H1 (cell line): ENCODE results near the gene DENND6B. TPM values are rescaled to one million over a fixed set of nuclear protein-coding genes. Genes with fewer than 3 reads are reported as not detected.

Experiments used
- CTCF ChIA-PET: fragments of 300-600 bp; sonication (Branson Sonifier 250); formaldehyde crosslinking; loops from one replicate; lab custom pipeline; 2021; ENCODE audit not compliant: partially characterized antibody; lab: Charles Lee
- POLR2A ChIA-PET: fragments of 300-600 bp; sonication (Branson Sonifier 250); formaldehyde crosslinking; loops from one replicate; lab custom pipeline; 2021; ENCODE audit warnings: inconsistent platforms; ENCODE audit not compliant: partially characterized antibody; lab: Charles Lee
- DNase-seq, 2 experiments: peaks; one replicate each; pipeline versions ENCODE4 v3.0.0 to v3.0.0-alpha.2; 2010 to 2022; ENCODE audit warnings: low spot score in 2 of 2, low read depth in 1 of 2, mixed read lengths in 1 of 2
- FAIRE-seq: peaks from 2 replicates; lab custom pipeline; 2011; peaks lifted over from hg19 to GRCh38; lab: Jason Lieb, UNC
- H2AFZ ChIP-seq: 2 replicates; pipeline ENCODE4 v1.8.1; 2012; ENCODE audit warnings: low read length, inconsistent platforms
- H2AK5ac ChIP-seq: 2 replicates; pipeline ENCODE4 v1.6.1; 2013; ENCODE audit warnings: low read depth, low read length
- H2BK120ac ChIP-seq: replicated peaks from 2 replicates; pipeline ENCODE3; 2013; ENCODE audit warnings: low read depth, low read length, inconsistent platforms
- H2BK12ac ChIP-seq: 2 replicates; pipeline ENCODE4 v1.6.1; 2013; ENCODE audit warnings: low read depth, low read length
- H2BK15ac ChIP-seq: 2 replicates; pipeline ENCODE4 v1.6.1; 2013; ENCODE audit warnings: low read length
- H2BK20ac ChIP-seq: 2 replicates; pipeline ENCODE4 v1.6.1; 2013; ENCODE audit warnings: low read length
- H2BK5ac ChIP-seq: 2 replicates; pipeline ENCODE4 v1.6.1; 2013; ENCODE audit warnings: low read depth, low read length
- H3K14ac ChIP-seq: 2 replicates; pipeline ENCODE4 v1.6.1; 2013; ENCODE audit warnings: inconsistent platforms; ENCODE audit not compliant: insufficient read length
- H3K18ac ChIP-seq: 2 replicates; pipeline ENCODE4 v1.6.1; 2013; ENCODE audit warnings: low read length; ENCODE audit errors: extremely low read depth
- H3K23ac ChIP-seq: 2 replicates; pipeline ENCODE4 v1.6.1; 2013; ENCODE audit warnings: inconsistent platforms; ENCODE audit not compliant: insufficient read length
- H3K23me2 ChIP-seq: 2 replicates; pipeline ENCODE4 v1.6.1; 2013; ENCODE audit warnings: low read depth, low read length
- H3K27ac ChIP-seq: 2 replicates; pipeline ENCODE4 v1.6.1; 2011; ENCODE audit warnings: low read depth, low read length, inconsistent platforms
- H3K27me3 ChIP-seq, 4 experiments: replicated peaks in 1 of 4; 1 replicate in 1 of 4; 2 replicates in 3 of 4; pipeline versions ENCODE4 v1.6.1 to v1.8.1; 2011 to 2013; ENCODE audit warnings: low read length in 3 of 4, mild to moderate bottlenecking in 3 of 4, inconsistent platforms in 2 of 4, mixed read lengths in 2 of 4, moderate library complexity in 1 of 4; ENCODE audit not compliant: control insufficient read depth in 3 of 4, insufficient read depth in 3 of 4; ENCODE audit errors: extremely low read depth in 1 of 4
- H3K36me3 ChIP-seq, 4 experiments: 2 replicates each; pipeline versions ENCODE4 v1.6.1 to v1.8.1; 2011 to 2013; ENCODE audit warnings: mild to moderate bottlenecking in 4 of 4, low read length in 3 of 4, moderate library complexity in 2 of 4, control low read depth in 1 of 4, inconsistent platforms in 1 of 4; ENCODE audit not compliant: insufficient read depth in 4 of 4, control insufficient read depth in 2 of 4
- H3K4ac ChIP-seq: replicated peaks from 2 replicates; pipeline ENCODE3; 2013; ENCODE audit warnings: low read length, low read depth, mixed read lengths, inconsistent platforms; ENCODE audit not compliant: insufficient read length
- H3K4me1 ChIP-seq, 4 experiments: replicated peaks in 1 of 4; 1 replicate in 1 of 4; 2 replicates in 3 of 4; pipeline versions ENCODE4 v1.6.1 to v1.8.1; 2011 to 2013; ENCODE audit warnings: low read length in 3 of 4, inconsistent platforms in 2 of 4, mixed read lengths in 1 of 4; ENCODE audit not compliant: insufficient read depth in 4 of 4, control insufficient read depth in 3 of 4
- H3K4me2 ChIP-seq, 2 experiments: 2 replicates each; pipeline versions ENCODE4 v1.6.1 to v1.8.1; 2011 to 2013; ENCODE audit warnings: low read depth in 2 of 2, low read length in 2 of 2, control low read depth in 1 of 2, inconsistent platforms in 1 of 2, mild to moderate bottlenecking in 1 of 2; ENCODE audit not compliant: insufficient read depth in 1 of 2
- H3K4me3 ChIP-seq, 4 experiments: fragments of 200-600, 300-600 bp in 1 of 4; sonication (generic), shearing (Covaris generic), sonication (Bioruptor Twin) in 1 of 4; 2 replicates each; pipeline versions ENCODE4 v1.5.1 to v1.8.1; 2011 to 2016; ENCODE audit warnings: low read length in 4 of 4, low read depth in 3 of 4, control low read depth in 2 of 4, inconsistent platforms in 2 of 4, mild to moderate bottlenecking in 2 of 4, mixed read lengths in 1 of 4, moderate library complexity in 1 of 4; ENCODE audit not compliant: insufficient read depth in 2 of 4; ENCODE audit errors: extremely low read depth in 1 of 4
- H3K56ac ChIP-seq: replicated peaks from 2 replicates; pipeline ENCODE3; 2013; ENCODE audit warnings: low read depth, mild to moderate bottlenecking, mixed read lengths, low read length, inconsistent platforms; ENCODE audit not compliant: insufficient read length
- H3K79me1 ChIP-seq: 2 replicates; pipeline ENCODE4 v1.6.1; 2013; ENCODE audit warnings: low read depth, low read length, control low read depth
- H3K79me2 ChIP-seq, 2 experiments: 2 replicates each; pipeline versions ENCODE4 v1.6.1 to v1.8.1; 2012 to 2013; ENCODE audit warnings: low read length in 2 of 2, mild to moderate bottlenecking in 2 of 2, inconsistent platforms in 1 of 2; ENCODE audit not compliant: insufficient read depth in 2 of 2, control insufficient read depth in 1 of 2
- H3K9ac ChIP-seq, 4 experiments: replicated peaks in 1 of 4; 1 replicate in 1 of 4; 2 replicates in 3 of 4; pipeline versions ENCODE4 v1.6.1 to v1.8.1; 2011 to 2013; ENCODE audit warnings: low read depth in 3 of 4, low read length in 3 of 4, control low read depth in 2 of 4, mild to moderate bottlenecking in 2 of 4, moderate library complexity in 2 of 4, inconsistent platforms in 1 of 4; ENCODE audit errors: extremely low read depth in 1 of 4
- H3K9me3 ChIP-seq, 2 experiments: 2 replicates each; pipeline versions ENCODE4 v1.6.1 to v1.8.1; 2012 to 2013; ENCODE audit warnings: mild to moderate bottlenecking in 2 of 2, moderate library complexity in 2 of 2, control low read depth in 1 of 2, inconsistent platforms in 1 of 2, low read depth in 1 of 2, low read length in 1 of 2, mixed read lengths in 1 of 2; ENCODE audit not compliant: insufficient read depth in 2 of 2
- H4K20me1 ChIP-seq, 2 experiments: replicated peaks in 1 of 2; 2 replicates each; pipeline versions ENCODE3 to v1.8.1; 2011 to 2013; ENCODE audit warnings: inconsistent platforms in 2 of 2, low read length in 2 of 2, mild to moderate bottlenecking in 1 of 2; ENCODE audit not compliant: insufficient read depth in 2 of 2, control insufficient read depth in 1 of 2
- H4K5ac ChIP-seq: 2 replicates; pipeline ENCODE4 v1.6.1; 2013; ENCODE audit warnings: low read length, low read depth, mixed read lengths, inconsistent platforms; ENCODE audit not compliant: insufficient read length
- H4K8ac ChIP-seq: 2 replicates; pipeline ENCODE4 v1.8.0; 2013; ENCODE audit warnings: mild to moderate bottlenecking, moderate library complexity, low read length, inconsistent platforms; ENCODE audit not compliant: insufficient read depth; ENCODE audit errors: extremely low read depth
- H4K91ac ChIP-seq: replicated peaks from 2 replicates; pipeline ENCODE3; 2013; ENCODE audit warnings: low read length, mixed read lengths, inconsistent platforms; ENCODE audit not compliant: insufficient read length
- CHD1 ChIP-seq: IDR thresholded peaks from 2 replicates; pipeline ENCODE4 v1.6.1; 2012; ENCODE audit warnings: low read depth, low read length, improper control_type of control experiment
- KDM4A ChIP-seq: IDR thresholded peaks from one replicate; pipeline ENCODE4 v1.7.1; 2012; ENCODE audit warnings: low read depth, mild to moderate bottlenecking, moderate library complexity, low read length, inconsistent platforms; ENCODE audit not compliant: severe bottlenecking
- PHF8 ChIP-seq: fragments of 200-600 bp; sonication (generic); conservative IDR thresholded peaks from 2 replicates; pipeline ENCODE4 v1.7.1; 2012; ENCODE audit warnings: low read depth, mild to moderate bottlenecking, inconsistent platforms, low read length, moderate library complexity
- SRF ChIP-seq: IDR thresholded peaks from 2 replicates; pipeline ENCODE4 v1.6.1; 2011; ENCODE audit warnings: mild to moderate bottlenecking, low read depth, low read length, moderate library complexity
- SUZ12 ChIP-seq: fragments of 200-600 bp; sonication (generic); IDR thresholded peaks from 2 replicates; pipeline ENCODE4 v1.6.1; 2012; ENCODE audit warnings: mild to moderate bottlenecking, inconsistent platforms, low read length, moderate library complexity, mixed read lengths
- WGBS, 2 experiments: shearing (Covaris generic) in 1 of 2; methylation state at CpG; one replicate each; pipeline versions ENCODE4 v1.1.6 to v1.1.7; 2013 to 2015; ENCODE audit warnings: low lambda C conversion rate in 2 of 2, mixed read lengths in 2 of 2, inconsistent platforms in 1 of 2, low coverage in 1 of 2, missing lambda C conversion rate in 1 of 2; ENCODE audit not compliant: insufficient replicate concordance in 2 of 2, insufficient coverage in 1 of 2, insufficient read length in 1 of 2; ENCODE audit errors: extremely low coverage in 1 of 2, missing lambda C conversion rate in 1 of 2; 5-methylcytosine and 5-hydroxymethylcytosine counted together
- polyA plus RNA-seq, 7 experiments: library from polyadenylated mRNA; depleted of rRNA in 3 of 7; stranded (reverse) in 5 of 7; unstranded in 2 of 7; fragments of >200 nt in 5 of 7; fragments of 200-250 nt in 2 of 7; gene quantifications; 1 replicate in 5 of 7; 2 replicates in 1 of 7; 4 replicates in 1 of 7; pipeline versions ENCODE4 v1.2.1 to v1.2.3, GENCODE V29; 2011 to 2013; ENCODE audit warnings: missing spikeins in 2 of 7, mixed read lengths in 2 of 7
- total RNA-seq: library from RNA; stranded (reverse); fragmentation: NEBNext Ultra II Directional; extraction: Animal tissue kit (Norgen Biotek cat#: 25700); gene quantifications from 2 replicates; pipeline ENCODE4 v1.2.1, GENCODE V29; 2021
- TF ChIP-seq, protein P1 (sequence below): IDR thresholded peaks from 2 replicates; pipeline ENCODE4 v1.6.1; 2012; ENCODE audit warnings: inconsistent platforms
- TF ChIP-seq, protein P2 (sequence below): IDR thresholded peaks from 2 replicates; pipeline ENCODE4 v1.6.1; 2012; ENCODE audit warnings: inconsistent platforms
- TF ChIP-seq, protein P3 (sequence below): IDR thresholded peaks from 2 replicates; pipeline ENCODE4 v1.6.1; 2011; ENCODE audit warnings: low read length, improper control_type of control experiment

Gene DENND6B
- total and polyA plus RNA-seq, 2 of the 8 experiments (the other 6 are each of a cell fraction or from before 2014, with no cell fraction given) = 1.1 to 1.9 TPM

DNA sequence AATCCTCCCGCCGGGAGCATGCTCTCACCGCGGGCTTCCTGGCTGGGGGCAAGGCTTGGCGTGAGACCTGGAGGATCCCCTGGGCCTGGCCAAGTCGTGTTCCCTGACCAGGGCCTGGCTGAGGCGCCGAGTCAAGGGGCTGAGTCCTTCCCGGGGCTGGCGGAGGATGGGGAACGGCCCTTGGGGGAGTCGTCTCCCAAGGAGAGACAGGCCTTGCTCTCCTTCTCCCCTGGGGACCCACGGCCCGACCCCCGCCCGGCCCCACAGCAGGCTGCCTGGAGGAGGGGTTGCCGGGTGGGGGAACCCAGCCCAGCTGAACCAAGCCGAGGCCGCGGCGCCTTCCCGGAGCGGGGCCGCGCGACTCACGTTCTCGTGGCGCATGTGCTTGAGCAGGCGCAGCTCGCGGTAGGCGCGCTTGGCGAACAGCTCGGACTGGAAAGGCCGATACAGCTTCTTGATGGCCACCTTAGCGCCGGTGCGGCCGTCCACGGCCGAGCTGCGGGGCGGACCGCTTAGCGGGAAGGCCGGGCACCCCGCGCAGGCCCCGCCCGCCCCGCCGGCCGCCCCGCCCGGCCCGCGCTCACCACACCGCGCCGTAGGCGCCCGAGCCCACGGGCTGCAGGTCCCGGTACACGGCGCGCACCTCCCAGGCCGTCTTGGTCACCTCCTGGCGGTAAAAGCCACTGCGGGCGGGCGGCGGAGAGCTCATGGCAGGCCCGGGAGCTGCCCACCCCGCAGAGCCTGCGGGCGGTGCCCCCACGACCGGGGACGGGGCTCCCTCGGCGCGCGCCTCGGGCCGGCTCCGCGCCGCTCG lies 65.8 kb downstream of the DENND6B start:
- H3K14ac ChIP-seq = no peak overlapping the region
- no peak overlapping the region for H2AK5ac ChIP-seq
- peak overlapping the region; percentile 89; the same call in 1 of the 2 replicates for H4K8ac ChIP-seq
- H3K4me3 ChIP-seq = peak overlapping the region; percentile 35 to 73 (median 48)
- ChIA-PET POLR2A (interaction anchor here (0.6 to 2.3 kb wide), 5 partner anchors 9 to 60 kb away, joined by 3 to 5 read pairs (median 3); partner anchors contain the start of gene HDAC10), CTCF (interaction anchor here (2.2 to 4.7 kb wide), 3 partner anchors 9 to 81 kb away, joined by 12 to 26 read pairs (median 17); partner anchors contain the start of gene HDAC10)
- H3K23me2 ChIP-seq = peaks cover 6% of the 10 kb centered on the region; the same call in 1 of the 2 replicates
- no peak overlapping the region for H3K56ac ChIP-seq
- H3K36me3 ChIP-seq = no peaks in the 10 kb centered on the region
- no peak overlapping the region for H3K27ac ChIP-seq
- H3K4me1 ChIP-seq = peaks cover 0 to 20% (median 10%) of the 10 kb centered on the region in 4 experiments; a peak in 6 of 7 replicates
- H3K9me3 ChIP-seq = no peaks in the 10 kb centered on the region
- H3K4me2 ChIP-seq = peak overlapping the region; percentile 77 to 78
- no peak overlapping the region for H2BK20ac ChIP-seq
- H3K9ac ChIP-seq = peak overlapping the region in 1 of 4 experiments; percentile 19; a peak in 2 of 7 replicates
- peaks cover 5 to 10% of the 10 kb centered on the region in 2 experiments for H4K20me1 ChIP-seq
- H3K79me2 ChIP-seq = no peaks in the 10 kb centered on the region
- H4K5ac ChIP-seq = no peak overlapping the region
- H4K91ac ChIP-seq = peak overlapping the region; percentile 40
- WGBS, 2 experiments = 3% methylated on average over 56 of the region's 92 CpGs; no CpG with 5 or more reads in 1 of the 2 experiments
- 0 out of 2 replicates have a peak overlapping the region, but pooled peaks have one; percentile 61 for H2BK15ac ChIP-seq
- DNase-seq (peak in 1 of 2 experiments; percentile 72), FAIRE-seq (no peak)
- H3K79me1 ChIP-seq = no peaks in the 10 kb centered on the region
- no peak overlapping the region for H3K23ac ChIP-seq
- no peak overlapping the region; the same call in none of the 2 replicates for H3K18ac ChIP-seq
- H3K27me3 ChIP-seq = peaks cover 1 to 22% (median 18%) of the 10 kb centered on the region in 4 experiments; a peak in 6 of 7 replicates
- no peak overlapping the region for H2BK5ac ChIP-seq
- H2BK120ac ChIP-seq = no peak overlapping the region
- H2AFZ ChIP-seq = no peak overlapping the region; the same call in 1 of the 2 replicates
- H3K4ac ChIP-seq = no peak overlapping the region
- no peak overlapping the region for H2BK12ac ChIP-seq
- TF ChIP-seq, protein P1, sequence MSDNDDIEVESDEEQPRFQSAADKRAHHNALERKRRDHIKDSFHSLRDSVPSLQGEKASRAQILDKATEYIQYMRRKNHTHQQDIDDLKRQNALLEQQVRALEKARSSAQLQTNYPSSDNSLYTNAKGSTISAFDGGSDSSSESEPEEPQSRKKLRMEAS = peak; percentile 89
- TF ChIP-seq CHD1 = no peak
- no peak for TF ChIP-seq PHF8
- peak; percentile 82 for TF ChIP-seq KDM4A
- TF ChIP-seq SRF = no peak
- TF ChIP-seq SUZ12 = peak; percentile 66; the same call in 1 of the 2 replicates
- TF ChIP-seq, protein P2, sequence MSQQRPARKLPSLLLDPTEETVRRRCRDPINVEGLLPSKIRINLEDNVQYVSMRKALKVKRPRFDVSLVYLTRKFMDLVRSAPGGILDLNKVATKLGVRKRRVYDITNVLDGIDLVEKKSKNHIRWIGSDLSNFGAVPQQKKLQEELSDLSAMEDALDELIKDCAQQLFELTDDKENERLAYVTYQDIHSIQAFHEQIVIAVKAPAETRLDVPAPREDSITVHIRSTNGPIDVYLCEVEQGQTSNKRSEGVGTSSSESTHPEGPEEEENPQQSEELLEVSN = peak; percentile 75
- TF ChIP-seq, protein P3, sequence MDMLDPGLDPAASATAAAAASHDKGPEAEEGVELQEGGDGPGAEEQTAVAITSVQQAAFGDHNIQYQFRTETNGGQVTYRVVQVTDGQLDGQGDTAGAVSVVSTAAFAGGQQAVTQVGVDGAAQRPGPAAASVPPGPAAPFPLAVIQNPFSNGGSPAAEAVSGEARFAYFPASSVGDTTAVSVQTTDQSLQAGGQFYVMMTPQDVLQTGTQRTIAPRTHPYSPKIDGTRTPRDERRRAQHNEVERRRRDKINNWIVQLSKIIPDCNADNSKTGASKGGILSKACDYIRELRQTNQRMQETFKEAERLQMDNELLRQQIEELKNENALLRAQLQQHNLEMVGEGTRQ = no peak
